Breast epithelium (tissue), 4 donors: ENCODE measurements around the gene OR1F1. TPM values are rescaled to one million over a fixed set of nuclear protein-coding genes. Genes with fewer than 3 reads are reported as not detected.

Experiments used
- DNase-seq, 2 donors: peaks; one replicate each; pipeline ENCODE4 v3.0.0-alpha.2; 2019; ENCODE audit warnings: low spot score in 2 of 2
- H3K27ac ChIP-seq, 2 donors: fragments of 200-600 bp; sonication (generic) in 1 of 2; one replicate each; pipeline ENCODE4 v1.5.1; 2016 to 2019; ENCODE audit warnings: mild to moderate bottlenecking in 1 of 2
- H3K27me3 ChIP-seq, 2 donors: fragments of 200-600 bp; sonication (generic) in 1 of 2; one replicate each; pipeline versions ENCODE4 v1.5.1 to v1.6.0; 2017 to 2019; ENCODE audit warnings: control low read depth in 1 of 2, mild to moderate bottlenecking in 1 of 2
- H3K36me3 ChIP-seq: fragments of 200-600 bp; one replicate; pipeline ENCODE4 v1.5.1; 2019
- H3K4me1 ChIP-seq, 2 donors: fragments of 200-600 bp; sonication (generic); one replicate each; pipeline ENCODE4 v1.5.1; 2016 to 2019; ENCODE audit warnings: control low read depth in 1 of 2
- H3K4me3 ChIP-seq, 3 donors: fragments of 200-600 bp; sonication (generic); 1 replicate in 2 of 3; 2 replicates in 1 of 3; pipeline ENCODE4 v1.5.1; 2016 to 2019; ENCODE audit warnings: mild to moderate bottlenecking in 3 of 3, moderate library complexity in 2 of 3
- H3K9me3 ChIP-seq, 2 donors: fragments of 200-600 bp; sonication (generic) in 1 of 2; one replicate each; pipeline ENCODE4 v1.5.1; 2016 to 2019; ENCODE audit warnings: control low read depth in 1 of 2
- POLR2A ChIP-seq: fragments of 450-650 bp; IDR thresholded peaks from one replicate; pipeline ENCODE4 v1.6.1; 2016; ENCODE audit warnings: antibody characterized with exemption, mild to moderate bottlenecking, moderate library complexity
- POLR2AphosphoS5 ChIP-seq, 3 donors: sonication (generic); formaldehyde crosslinking; IDR thresholded peaks; one replicate each; pipeline ENCODE4 v1.6.1; 2017; ENCODE audit warnings: antibody characterized with exemption in 3 of 3
- intact Hi-C: fragments of 100-400 bp; cut with DNase I; formaldehyde crosslinking; loops from one replicate; pipeline ENCODE4 v1.15.1; 2023; ENCODE audit warnings: low total_unique reads
- total RNA-seq, 3 donors: library from RNA; depleted of rRNA; stranded (reverse); fragments of >200 nt; gene quantifications; one replicate each; pipeline ENCODE4 v1.1.0, GENCODE V29; 2016
- TF ChIP-seq, protein P1 (sequence below), 3 donors: fragments of 450-650 bp; IDR thresholded peaks; one replicate each; pipeline ENCODE4 v1.5.1; 2016 to 2017; ENCODE audit warnings: antibody characterized with exemption in 3 of 3, mild to moderate bottlenecking in 3 of 3, moderate library complexity in 3 of 3

Gene OR1F1
- total RNA-seq, 3 donors from 2014 or later: not detected

DNA sequence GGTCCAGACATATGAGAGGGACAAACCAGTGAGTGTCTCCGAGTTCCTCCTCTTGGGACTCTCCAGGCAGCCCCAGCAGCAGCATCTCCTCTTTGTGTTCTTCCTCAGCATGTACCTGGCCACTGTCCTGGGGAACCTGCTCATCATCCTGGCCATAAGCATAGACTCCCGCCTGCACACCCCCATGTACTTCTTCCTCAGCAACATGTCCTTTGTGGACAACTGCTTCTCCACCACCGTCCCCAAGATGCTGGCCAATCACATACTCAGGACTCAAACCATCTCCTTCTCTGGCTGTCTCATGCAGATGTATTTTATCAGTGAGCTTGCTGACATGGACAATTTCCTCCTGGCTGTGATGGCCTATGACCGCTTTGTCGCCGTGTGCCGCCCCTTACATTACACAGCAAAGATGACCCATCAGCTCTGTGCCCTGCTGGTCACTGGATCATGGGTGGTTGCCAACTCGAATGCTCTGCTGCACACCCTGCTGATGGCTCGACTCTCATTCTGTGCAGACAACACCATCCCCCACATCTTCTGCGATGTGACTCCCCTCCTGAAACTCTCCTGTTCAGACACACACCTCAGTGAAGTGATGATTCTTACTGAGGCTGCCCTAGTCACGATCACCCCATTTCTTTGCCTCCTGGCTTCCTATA is 27.7 kb downstream of the OR1F1 start:
- Histone ChIP-seq H3K9me3 (peaks cover 7 to 39% of the 10 kb centered on the region in 2 donors), H3K36me3 (no peaks in the 10 kb centered on the region), H3K4me1 (no peaks in the 10 kb centered on the region), H3K27ac (no peak overlapping the region), H3K4me3 (no peak overlapping the region), H3K27me3 (no peaks in the 10 kb centered on the region)
- no peak for TF ChIP-seq POLR2A
- TF ChIP-seq, protein P1, sequence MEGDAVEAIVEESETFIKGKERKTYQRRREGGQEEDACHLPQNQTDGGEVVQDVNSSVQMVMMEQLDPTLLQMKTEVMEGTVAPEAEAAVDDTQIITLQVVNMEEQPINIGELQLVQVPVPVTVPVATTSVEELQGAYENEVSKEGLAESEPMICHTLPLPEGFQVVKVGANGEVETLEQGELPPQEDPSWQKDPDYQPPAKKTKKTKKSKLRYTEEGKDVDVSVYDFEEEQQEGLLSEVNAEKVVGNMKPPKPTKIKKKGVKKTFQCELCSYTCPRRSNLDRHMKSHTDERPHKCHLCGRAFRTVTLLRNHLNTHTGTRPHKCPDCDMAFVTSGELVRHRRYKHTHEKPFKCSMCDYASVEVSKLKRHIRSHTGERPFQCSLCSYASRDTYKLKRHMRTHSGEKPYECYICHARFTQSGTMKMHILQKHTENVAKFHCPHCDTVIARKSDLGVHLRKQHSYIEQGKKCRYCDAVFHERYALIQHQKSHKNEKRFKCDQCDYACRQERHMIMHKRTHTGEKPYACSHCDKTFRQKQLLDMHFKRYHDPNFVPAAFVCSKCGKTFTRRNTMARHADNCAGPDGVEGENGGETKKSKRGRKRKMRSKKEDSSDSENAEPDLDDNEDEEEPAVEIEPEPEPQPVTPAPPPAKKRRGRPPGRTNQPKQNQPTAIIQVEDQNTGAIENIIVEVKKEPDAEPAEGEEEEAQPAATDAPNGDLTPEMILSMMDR (IDR thresholded peaks at IDR 0.05): no peak
- no peak for TF ChIP-seq POLR2AphosphoS5 (IDR thresholded peaks at IDR 0.05)
- intact Hi-C loops: no loop called here
- no peak for DNase-seq

- TF ChIP-seq, protein P1 (IDR thresholded peaks at IDR 0.05): no peak
- no peak for TF ChIP-seq POLR2A
- no peak for TF ChIP-seq POLR2AphosphoS5 (IDR thresholded peaks at IDR 0.05)
- Histone ChIP-seq H3K4me3 (no peak overlapping the region), H3K27me3 (no peaks in the 10 kb centered on the region), H3K36me3 (no peaks in the 10 kb centered on the region), H3K4me1 (no peaks in the 10 kb centered on the region), H3K9me3 (peaks cover 12 to 45% of the 10 kb centered on the region in 2 donors), H3K27ac (no peak overlapping the region)
- DNase-seq: no peak
- intact Hi-C loops: no loop called here
Observed at GRCh38 chr16:3216263-3216640, 28.2 kb downstream of the OR1F1 start.

DNA sequence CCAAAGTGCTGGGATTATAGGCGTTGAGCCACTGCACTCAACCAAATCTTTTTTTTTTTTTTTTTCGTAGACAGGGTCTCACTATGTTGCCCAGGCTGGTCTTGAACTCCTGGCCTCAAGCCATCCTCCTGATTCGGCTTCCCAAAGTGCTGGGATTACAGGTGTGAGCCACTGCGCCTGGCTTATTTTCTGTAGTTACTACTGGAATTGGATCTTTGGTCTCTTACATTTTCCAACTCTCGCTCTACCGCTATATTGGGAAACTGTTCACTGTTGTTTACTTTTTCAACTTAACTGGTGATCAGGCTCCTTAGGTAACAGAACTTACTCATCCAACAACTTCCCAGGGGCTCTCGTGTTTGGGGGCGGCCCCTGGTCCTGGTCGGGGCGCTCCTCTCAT is 32.8 kb downstream of the OR1F1 start:
- intact Hi-C loops: no loop called here
- H3K27me3 ChIP-seq: no peaks in the 10 kb centered on the region
- DNase-seq: no peak
- no peak overlapping the region for H3K27ac ChIP-seq
- peaks cover 55 to 80% of the 10 kb centered on the region in 2 donors for H3K9me3 ChIP-seq
- TF ChIP-seq POLR2AphosphoS5 (IDR thresholded peaks at IDR 0.05) (no peak), POLR2A (no peak)
- TF ChIP-seq, protein P1 (IDR thresholded peaks at IDR 0.05): no peak
- H3K4me3 ChIP-seq: no peak overlapping the region
- peaks cover 20% of the 10 kb centered on the region for H3K36me3 ChIP-seq
- no peaks in the 10 kb centered on the region for H3K4me1 ChIP-seq

- H3K36me3 ChIP-seq: peaks cover 37% of the 10 kb centered on the region
- TF ChIP-seq POLR2A: no peak
- TF ChIP-seq, protein P1 (IDR thresholded peaks at IDR 0.05): no peak
- TF ChIP-seq POLR2AphosphoS5 (IDR thresholded peaks at IDR 0.05): no peak
- intact Hi-C loops: no loop called here
- no peak for DNase-seq
- H3K27ac ChIP-seq: no peak overlapping the region
- no peak overlapping the region for H3K4me3 ChIP-seq
- H3K4me1 ChIP-seq: no peaks in the 10 kb centered on the region
- H3K9me3 ChIP-seq: peaks cover 72 to 92% of the 10 kb centered on the region in 2 donors
- no peaks in the 10 kb centered on the region for H3K27me3 ChIP-seq
Observed at GRCh38 chr16:3223913-3224515, 36.0 kb downstream of the OR1F1 start.

- intact Hi-C loops: loop anchor here (10.0 kb wide), 1 partner anchor 770 kb away; no protein-coding TSS in a partner anchor
- Histone ChIP-seq H3K4me1 (no peaks in the 10 kb centered on the region), H3K9me3 (peaks cover 10 to 12% of the 10 kb centered on the region in 2 donors), H3K4me3 (peak overlapping the region; percentile 71 to 92 (median 88)), H3K27ac (peak overlapping the region; percentile 95 to 99), H3K27me3 (no peaks in the 10 kb centered on the region), H3K36me3 (peaks cover 20% of the 10 kb centered on the region)
- no peak for DNase-seq
- TF ChIP-seq, protein P1 (IDR thresholded peaks at IDR 0.05): no peak
- no peak for TF ChIP-seq POLR2A
- no peak for TF ChIP-seq POLR2AphosphoS5 (IDR thresholded peaks at IDR 0.05)
Observed at GRCh38 chr16:3234543-3234856, 46.5 kb downstream of the OR1F1 start.
